GM10847 (cell line): ENCODE measurements around the gene ANGPTL5.

ENCODE experiments used
- POLR2A ChIP-seq: IDR thresholded peaks from 2 replicates; pipeline ENCODE4 v1.6.1; 2011; ENCODE audit not compliant: insufficient read length; ENCODE audit errors: extremely low read depth

Gene ANGPTL5

DNA sequence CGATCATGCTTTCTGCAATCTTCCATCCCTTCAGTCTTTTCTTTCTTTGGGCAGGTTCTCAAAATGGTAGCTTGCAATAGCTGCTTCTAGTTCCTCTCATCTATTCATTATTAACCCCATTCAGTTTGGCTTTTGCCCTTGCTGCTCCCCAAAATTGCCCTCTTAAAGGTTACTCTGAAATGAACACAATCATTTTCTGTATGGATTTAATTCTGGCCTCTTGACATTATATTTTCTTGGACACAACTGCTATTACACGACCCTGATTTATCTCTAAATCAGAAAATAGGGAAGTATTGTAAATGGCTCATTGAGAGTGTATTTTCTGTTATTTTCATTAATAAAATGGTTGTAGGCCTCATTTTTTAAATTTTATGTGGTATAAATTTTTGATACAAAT lies at the start of gene ANGPTL5:
TSS of gene ANGPTL5 (minus strand) at position 101 of the 400 bp plus-strand sequence. CDS start 8,613 bp downstream, outside the sequence.
- no peak for TF ChIP-seq POLR2A

DNA sequence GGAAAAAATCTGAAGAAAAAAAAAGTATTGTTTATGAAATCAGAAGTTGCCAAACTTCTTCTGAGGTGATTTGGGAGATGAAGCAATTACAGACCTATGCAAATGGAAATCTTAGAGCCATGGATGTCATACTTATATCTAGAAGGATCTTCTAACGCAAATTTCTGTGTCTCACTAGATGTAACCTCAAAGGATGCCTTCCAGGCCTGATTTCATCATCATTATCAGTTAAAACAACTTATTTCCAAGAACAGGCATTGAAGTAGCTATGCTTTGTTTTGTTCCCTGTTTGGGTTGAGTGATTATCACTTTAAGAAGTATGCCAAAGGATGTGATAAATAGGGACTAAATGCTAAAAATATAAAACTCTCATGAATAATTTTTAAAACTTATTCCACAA lies 43.9 kb upstream of the ANGPTL5 start:
- TF ChIP-seq POLR2A = no peak

- no peak for TF ChIP-seq POLR2A
Measured at GRCh38 chr11:101955701-101956100, 39.4 kb upstream of the ANGPTL5 start.

- no peak for TF ChIP-seq POLR2A
Measured at GRCh38 chr11:101955278-101955677, 39.0 kb upstream of the ANGPTL5 start.

DNA sequence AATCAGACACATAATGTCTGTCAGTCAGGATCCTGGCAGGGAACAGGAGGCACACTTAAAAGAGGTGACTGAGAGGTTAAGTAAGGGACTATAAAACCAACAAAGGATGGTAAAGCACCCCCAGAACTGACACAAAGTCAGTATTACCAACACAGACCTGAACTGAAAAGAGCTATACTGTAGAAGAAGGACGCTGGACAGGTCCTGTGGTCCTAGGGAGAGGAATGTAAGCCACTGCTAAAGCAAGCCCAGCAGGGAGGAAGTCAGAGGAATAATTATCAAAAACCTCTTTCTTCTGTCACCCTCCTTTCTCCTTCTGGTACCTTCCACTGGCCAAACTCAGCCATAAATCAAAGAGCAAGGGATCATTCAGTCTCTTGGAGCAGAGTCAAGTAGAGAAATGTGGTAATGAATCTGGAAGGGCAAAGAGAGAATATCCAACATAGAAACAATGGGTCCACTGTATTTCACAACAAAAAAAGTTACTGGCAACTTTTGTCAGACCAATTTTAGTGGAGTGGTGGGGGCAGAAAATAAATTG lies 33.4 kb upstream of the ANGPTL5 start:
- no peak for TF ChIP-seq POLR2A

GRCh38 chr11:101945448-101945847 lies 29.1 kb upstream of the ANGPTL5 start:
- no peak for TF ChIP-seq POLR2A

DNA sequence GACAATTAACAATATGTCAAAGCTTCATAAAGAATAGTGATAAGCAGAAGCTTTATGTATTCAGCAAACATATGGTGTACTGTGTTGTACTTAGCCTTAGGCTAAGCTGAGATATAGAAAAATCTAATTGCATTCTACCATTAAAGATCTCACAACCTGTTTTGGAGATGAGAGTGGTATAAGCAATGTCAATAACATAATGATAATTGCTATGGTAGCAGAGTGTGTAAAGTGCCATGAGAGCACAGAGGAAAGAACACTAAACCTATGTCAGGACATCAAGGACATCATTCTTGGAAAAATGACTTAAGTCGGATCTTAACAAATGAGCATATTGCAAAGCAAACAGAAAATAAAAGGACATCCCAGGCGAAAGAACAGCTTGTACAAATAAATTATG lies 28.6 kb upstream of the ANGPTL5 start:
- TF ChIP-seq POLR2A = no peak

DNA sequence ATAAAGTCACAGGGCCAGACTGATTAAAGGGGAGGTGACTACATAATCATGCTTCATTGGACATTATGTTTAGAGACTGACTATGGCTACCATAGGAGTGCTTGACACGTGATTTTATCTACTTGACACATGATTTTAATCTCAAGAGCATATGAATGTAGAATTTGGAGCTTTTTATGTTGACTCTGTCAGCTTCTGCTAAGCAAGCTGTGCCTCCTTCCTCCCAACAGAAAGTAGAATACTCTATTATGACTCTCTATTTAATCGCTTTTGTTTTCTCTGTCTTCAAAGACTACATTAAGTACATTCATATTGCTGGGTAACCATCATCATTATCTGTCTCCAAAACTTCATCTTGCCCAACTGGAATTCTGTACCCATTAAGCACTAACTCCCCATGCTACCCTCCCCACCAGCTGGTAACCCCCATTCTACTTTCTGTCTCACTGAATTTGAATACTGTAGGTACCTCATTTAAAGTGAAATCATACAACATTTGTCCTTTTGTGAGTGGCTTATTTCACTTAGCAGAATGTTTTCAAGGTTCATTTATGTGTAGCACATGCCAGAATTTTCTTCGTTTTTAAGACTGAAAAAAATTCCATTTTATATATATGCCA lies 24.7 kb upstream of the ANGPTL5 start:
- no peak for TF ChIP-seq POLR2A

DNA sequence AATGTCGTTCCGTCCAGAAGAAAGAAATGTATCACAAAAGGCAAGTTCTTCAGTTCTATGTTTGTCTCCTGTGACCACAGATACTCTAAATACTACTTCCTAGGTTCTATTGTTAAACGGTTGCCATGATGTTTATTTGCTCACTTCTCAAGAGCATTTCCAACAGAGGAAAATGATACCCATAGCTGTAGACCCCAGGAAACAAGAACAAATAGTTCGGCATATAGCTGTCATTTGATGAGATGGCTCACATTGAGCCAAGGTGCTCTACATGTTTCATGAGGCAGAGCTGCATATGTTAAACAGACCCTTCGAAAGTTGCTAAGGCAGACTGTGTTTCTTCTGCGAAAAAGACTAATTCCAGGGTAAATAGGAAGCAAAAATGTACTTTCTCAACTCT lies 15.4 kb upstream of the ANGPTL5 start:
- TF ChIP-seq POLR2A = no peak

DNA sequence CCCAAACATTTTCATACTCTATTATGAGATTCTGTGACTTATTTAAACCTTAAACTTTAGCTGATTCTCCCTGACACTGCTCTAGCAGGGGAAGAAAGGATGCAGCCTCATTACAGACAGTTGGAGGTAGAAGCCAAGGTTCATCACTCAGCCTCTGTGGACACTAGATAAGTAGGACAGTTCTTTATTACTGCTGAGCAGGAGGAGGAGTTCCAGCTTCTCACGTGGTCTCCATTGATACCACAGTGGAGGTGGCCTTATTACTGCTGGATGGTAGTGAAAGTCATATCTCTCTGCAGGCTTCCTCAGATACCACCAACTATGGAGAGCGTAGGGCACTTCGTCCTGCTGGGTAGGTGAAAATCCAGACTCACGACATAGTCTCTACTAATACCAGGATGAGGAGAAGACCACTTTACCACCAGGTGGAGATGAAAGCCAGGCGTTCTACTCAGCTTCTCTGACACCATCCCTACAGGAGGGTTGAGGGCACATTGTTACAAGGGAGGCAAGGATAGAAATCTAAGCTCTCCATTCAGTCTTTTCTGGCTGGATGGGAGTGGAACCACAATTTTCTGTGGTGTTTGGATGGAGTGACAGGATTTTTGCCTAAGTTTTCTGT lies 13.1 kb upstream of the ANGPTL5 start:
- no peak for TF ChIP-seq POLR2A

DNA sequence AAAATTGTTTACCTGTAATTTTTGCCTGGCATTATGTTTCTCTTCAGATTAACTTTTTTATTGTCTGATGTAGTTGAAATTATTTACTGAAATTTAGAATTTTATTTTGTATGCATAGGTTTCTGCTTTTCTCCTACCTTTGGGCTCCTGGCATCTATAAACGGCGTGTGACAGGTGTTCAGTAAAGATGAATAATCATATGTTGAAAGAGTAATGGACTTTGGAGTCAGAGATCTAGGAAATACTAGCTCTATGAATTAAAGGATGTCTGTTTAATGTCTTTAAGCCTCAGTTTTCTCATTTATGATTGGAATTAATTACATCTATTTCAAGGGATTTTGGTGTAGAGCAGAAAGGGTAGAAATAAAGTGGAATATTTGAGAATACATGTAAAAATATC lies 7.2 kb upstream of the ANGPTL5 start:
- TF ChIP-seq POLR2A = no peak

GRCh38 chr11:101920992-101921391 lies 4.7 kb upstream of the ANGPTL5 start:
- TF ChIP-seq POLR2A = no peak

- TF ChIP-seq POLR2A = no peak
Measured at GRCh38 chr11:101917226-101917625, 904 bp upstream of the ANGPTL5 start.

DNA sequence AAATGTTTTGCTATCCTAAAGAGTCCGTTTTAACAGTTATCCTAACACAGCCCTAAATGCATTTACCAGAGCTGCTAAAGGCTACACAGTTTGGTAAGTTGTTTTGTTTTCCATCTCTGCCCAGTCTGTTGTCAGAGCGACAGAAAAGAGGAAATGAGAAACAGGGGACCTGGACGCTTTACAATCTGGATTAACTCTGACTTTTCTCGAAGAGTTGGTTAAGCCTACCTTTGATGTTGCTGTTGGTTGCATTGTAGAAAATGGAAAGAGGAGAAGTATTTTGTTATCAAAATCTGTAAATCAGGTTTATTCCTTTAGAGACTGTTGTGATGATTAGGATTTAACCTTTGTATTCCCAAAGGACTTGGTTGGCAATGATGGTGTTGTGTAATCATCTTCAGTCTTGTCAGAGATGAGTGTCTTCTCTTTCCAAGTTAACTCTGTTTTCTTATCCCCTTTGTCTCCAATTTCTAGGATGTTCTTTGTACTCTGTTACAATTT lies 481 bp downstream of the ANGPTL5 start:
- no peak for TF ChIP-seq POLR2A

DNA sequence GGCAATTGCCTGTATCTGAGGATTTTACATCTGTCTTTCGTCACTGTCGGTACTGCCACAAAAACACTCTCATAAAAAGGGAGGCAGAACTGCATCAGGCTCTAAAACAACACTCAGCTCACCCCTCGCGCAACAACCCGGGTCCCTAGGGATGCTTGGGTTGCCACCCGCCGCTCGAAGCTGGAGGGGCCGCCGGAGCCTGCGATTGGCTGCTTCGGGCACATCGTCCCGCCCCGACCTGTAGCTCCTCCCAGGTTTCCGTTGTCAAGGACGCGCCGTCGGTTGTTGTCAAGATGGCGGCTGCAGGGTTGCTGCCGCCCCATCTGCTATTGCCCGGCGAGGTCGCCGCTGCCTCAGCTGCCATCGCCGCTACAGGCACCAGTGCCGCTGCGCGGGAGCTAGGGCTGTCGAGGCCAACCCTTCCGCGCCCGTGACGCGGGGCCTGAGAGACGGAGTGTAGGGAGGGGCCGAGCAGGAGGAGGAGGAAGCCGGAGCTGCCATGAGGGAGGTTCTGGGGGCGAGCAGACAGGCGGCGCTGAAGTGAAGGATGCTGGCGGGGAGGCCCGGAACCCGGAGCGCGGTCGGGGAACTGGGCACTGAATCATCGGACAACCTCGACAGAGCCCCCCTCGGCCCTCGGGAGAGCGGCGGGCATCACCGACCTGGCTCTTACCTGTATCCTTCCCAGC lies 1.4 kb downstream of the ANGPTL5 start, which contains the start of gene CEP126:
TSS of gene CEP126 (plus strand) at position 273 of the 689 bp plus-strand sequence. CDS start at position 548, 275 bp downstream.
- TF ChIP-seq POLR2A = no peak

DNA sequence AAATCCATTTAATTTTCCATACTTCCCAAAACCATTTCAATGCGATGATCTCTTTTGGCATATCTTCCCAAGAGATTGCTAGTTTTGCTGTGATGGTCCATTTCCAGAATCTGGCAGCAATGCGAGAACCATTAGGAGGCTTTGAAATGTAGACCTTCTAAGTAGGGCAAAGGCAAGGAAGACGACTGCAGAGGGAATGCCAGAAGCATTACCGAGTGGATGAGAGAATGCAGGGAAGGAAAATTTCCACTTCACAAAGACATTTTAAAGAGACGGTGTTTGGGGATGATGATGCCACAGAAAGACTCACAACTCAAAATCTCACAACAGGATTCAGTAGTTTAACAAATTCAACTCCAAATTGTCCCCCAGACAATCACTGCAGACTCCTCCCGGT lies 2.0 kb downstream of the ANGPTL5 start:
- TF ChIP-seq POLR2A = no peak
